HG02763 (cell line): ENCODE data around the gene PACRG.
"Not testable (repeated sequence)": the region's sequence is repeated elsewhere in the genome, so short reads cannot be mapped to it uniquely, and the experiment has no call there.

ENCODE experiments used
- ATAC-seq: cut with Tn5 transposase; IDR thresholded peaks from one replicate; pipeline ENCODE4 v1.9.1; 2021; ENCODE audit warnings: mild to moderate bottlenecking, moderate library complexity; ENCODE audit not compliant: unreplicated experiment

Gene PACRG

DNA sequence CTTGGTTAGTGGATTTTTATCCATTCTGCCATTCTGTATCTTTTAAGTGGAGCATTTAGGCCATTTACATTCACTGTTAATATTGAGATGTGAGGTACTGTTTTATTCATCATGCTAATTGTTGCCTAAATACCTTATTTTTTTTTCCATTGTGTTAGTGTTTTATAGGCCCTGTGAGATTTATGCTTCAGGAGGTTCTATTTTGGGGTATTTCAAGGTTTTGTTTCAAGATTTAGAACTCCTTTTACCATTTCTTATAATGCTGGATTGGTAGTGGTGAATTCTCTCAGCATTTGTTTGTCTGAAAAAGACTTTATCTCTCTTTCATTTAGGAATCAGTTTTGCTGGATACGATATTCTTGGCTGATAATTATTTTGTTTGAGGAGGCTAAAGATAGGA, 255.5 kb downstream of the PACRG start:
- not testable (repeated sequence) for ATAC-seq

DNA sequence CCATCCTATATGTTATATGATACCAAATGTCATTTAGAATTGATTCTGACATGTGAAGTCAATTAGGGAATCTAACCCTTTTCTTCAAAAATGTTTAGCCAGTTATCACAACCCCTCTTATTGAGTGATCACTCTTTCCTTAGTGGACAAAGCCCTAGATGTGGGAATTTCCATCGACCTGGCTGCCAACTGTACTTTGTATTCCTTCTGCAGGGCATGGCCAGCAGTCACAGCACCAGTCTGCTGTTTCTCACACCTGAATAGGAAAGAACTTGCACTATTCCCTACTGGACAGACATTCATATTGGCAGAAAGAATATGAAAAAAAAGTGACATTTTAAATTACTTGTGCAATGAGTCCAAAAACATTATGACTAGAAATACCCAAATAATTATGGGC, 271.0 kb downstream of the PACRG start:
- ATAC-seq: no peak

DNA sequence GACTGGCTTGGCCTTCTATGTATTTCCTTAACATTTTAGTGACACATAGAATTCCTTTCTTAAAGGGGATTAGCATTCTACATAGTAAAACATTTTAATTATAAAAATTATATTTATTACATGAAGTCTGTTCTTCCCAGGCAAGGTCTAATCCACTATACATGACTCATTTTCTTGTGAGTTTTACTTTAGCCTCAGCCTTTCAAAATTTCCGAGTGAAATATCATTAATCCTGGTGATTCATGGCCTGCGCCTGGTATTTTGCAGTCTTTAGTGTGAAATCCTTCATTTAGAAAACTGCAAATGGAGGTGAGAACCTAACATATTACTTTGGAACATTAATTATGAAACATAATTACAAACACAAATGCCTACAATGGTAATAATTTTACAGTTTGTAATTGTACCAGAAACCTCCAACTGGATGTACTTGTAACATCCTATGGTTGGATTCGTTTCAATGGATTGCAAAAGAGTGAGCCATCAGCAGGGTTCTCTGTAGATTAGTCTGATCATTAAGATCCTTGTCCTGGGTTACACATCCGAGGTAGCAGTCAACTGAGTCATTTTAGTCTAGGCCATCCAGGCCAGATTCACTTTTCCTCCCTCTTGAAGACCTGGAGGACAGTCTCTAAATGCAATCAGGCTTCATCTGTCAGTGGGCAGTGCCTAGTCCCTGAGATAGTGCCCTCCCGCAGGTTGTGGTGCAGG, 272.0 kb downstream of the PACRG start:
- no peak for ATAC-seq

DNA sequence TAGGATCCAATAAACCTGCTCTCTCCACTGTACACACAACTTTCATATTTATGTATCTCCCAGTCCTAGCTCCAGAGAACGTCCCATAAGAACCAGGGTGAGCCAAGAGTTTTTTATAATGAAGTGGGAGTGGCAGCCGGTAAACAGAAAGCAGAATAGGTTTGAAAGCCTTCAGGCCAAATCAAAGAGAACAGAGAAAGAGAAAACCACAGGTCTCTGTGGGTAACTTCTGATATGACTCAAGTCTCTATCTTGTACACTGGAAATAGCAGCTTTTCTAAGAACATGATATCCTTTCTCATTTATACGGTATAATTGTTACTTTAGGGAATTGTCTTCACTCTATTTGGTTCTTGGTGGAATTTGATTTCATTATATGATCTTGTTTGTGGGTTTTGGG, 273.6 kb downstream of the PACRG start:
- peak; percentile 95 for ATAC-seq

DNA sequence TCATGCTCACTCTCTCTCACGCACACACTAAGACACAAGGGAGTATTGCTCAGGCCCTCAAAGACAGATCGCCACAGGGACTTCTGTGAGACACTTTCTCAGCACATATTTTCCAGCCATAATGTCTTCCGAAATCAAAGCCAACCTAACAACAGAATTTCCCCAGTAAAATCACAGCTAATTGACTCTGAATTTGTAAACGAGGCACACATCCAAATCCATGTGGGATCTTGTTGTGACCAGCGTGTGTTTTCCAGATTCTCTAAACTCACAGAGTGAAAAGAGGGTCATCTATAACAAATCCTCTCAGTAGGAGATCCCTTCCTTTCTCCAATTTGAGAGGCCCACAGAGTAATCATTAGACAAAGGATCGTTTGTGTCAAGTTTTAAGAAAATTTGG, 280.4 kb downstream of the PACRG start:
- no peak for ATAC-seq

DNA sequence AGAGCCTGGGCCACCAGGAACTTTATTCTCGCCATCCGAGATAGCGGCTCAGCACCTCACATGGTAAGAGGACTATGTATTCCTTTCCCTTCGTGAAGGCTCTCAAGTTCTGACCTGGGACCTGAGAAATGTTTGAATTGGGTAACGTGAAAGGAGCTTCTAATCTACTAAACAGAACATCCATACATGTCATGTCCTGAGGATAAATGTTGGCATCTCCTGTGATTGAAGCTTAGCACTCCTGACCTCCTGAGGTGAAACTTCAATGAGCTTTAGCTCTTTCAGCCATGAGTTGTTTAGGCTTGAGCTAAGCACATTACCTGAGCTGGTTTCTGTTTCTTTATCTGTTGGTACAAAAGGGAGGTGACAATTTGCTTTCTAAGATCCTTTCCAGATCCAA, 280.9 kb downstream of the PACRG start:
- ATAC-seq: no peak

DNA sequence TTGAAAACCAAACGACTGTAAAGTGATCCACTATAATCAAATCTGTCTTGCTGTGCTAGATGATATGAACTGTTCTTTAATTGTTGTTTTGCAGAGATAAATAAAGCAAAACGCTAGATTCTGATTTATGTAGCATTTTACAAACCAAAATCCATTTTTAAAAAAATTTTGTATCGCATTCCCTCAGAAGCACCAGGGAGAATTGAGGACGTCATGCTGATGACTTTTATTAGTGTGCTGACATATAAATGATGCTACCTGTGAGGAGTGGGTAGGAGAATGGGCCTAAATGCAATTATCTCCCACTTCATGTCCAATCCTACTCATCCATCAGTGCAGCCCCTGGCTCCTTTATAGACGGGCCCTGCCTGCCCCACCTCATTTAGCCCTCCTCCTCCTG, 282.4 kb downstream of the PACRG start:
- no peak for ATAC-seq

DNA sequence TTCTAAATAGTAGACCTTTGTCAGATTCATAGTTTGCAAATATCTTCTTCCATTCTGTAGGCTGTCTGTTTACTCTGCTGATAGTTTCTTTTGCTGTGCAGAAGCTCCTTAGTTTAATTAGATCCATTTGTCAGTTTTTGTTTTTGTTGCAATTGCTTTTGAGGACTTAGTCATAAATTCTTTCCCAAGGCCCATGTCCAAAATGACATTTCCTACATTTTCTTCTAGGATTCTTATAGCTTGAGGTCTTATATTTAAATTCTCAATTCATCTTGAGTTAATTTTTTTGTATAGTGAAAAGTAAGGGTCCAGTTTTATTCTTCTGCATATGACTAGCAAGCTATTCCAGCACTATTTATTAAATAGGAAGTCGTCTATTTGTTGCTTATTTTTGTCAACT, 287.0 kb downstream of the PACRG start:
- ATAC-seq: no peak

DNA sequence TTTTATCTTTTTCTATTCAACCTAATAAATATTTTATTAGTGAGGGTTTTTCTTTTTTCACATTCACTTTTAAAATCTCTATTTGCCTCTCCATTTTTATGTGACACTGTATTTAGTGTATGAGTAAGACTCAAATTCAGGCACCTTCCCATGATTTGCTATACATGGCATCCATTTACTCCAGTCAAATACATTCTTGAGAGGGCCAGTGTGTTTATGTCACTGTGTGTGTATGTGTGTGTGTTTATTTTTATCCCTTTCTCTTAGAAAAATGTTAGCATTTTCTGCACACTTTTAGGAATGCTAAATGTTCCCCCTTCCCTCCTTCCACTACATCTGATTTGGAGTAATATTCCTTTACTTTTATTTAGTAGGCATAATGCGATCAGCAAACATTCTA, 290.0 kb downstream of the PACRG start:
- no peak for ATAC-seq

DNA sequence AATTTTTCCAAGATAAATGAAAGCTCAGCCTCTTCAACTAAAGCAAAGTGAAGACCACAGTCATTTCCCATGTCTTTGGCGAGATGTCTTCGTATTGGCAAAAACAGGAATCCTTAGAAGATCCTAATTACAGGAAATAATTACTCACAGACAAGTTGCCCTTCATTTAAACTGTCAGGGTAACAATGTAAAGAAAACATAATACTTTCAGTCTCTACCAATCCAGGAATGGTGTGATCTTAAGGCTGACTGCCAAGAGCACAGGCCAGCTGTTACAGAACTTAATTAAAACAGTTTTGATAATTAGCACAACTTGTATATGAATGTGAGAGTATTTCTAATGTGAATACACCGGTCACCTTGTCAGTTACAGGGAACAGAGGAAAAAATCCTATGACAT, 292.2 kb downstream of the PACRG start:
- no peak for ATAC-seq

DNA sequence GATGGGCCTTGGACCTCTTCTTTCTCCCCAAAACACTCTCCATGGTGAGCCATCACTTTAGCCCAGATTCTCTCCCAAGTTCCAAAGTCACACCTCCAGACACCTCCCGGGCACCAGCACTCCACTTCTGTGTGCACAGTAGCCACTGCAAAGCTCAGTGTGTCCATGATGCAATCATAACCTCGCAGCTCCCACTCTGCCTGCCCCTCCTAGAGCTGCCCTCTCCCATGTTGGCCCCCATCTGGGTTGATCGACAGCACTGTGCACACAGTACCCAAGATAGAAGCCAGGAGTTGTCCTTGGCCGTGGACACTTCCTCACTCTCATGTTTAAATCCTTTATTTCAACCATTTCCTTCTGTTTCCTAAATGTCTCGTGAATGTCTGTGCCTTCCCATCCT, 293.3 kb downstream of the PACRG start:
- ATAC-seq: no peak

DNA sequence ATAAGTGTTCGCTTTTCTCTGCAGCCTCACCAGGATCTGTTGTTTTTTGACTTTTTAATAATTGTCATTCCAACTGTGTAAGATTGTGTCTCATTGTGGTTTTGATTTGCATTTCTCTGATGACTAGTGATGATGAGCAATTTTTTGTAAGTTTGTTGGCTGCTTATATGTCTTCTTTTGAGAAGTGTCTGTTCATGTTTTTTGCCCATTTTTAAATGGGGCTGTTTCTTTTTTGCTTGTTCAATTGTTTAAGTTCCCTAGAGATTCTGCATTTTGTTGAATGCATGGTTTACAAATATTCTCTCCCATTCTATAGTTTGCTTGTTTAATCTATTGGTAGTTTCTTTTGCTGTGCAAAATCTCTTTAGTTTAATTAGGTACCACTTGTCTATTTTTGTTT, 295.9 kb downstream of the PACRG start:
- no peak for ATAC-seq

DNA sequence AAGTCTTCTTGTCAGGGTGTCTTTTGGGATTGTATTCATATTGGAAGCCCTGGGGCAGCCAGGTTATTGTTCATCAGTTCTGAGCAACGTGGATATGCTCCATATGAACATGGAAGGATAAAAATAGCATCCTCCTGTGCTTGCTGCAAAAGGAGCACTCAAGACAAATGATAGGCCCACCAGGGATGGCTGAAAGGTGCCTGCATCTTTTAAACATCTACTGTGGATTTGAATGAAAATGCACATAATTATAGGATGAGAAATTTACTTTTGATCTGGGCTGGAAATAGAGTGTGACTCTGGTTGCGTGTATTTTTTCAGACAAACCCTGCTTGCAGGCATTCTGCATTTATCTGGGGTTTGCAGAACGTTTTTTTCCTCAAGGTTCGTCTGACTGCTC, 299.1 kb downstream of the PACRG start:
- ATAC-seq: no peak

DNA sequence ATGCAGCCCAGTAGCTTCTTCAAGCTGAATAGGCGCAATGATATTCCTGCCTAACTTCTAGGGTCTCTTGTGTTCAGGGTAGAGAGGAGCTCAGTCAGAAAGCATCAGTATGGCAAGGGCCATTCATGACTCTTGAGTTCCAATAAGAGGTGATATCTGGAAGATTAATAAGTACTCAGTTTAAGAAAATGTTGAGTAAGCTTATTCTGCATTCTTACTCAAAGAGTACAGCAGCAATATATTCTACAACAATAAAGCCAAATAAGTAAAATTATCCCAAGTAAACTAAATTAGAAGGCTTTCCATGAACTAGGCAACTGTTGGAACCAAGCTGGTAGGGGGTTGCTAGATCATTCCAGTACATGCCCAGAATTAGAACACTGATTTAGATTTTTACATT, 303.2 kb downstream of the PACRG start:
- no peak for ATAC-seq

DNA sequence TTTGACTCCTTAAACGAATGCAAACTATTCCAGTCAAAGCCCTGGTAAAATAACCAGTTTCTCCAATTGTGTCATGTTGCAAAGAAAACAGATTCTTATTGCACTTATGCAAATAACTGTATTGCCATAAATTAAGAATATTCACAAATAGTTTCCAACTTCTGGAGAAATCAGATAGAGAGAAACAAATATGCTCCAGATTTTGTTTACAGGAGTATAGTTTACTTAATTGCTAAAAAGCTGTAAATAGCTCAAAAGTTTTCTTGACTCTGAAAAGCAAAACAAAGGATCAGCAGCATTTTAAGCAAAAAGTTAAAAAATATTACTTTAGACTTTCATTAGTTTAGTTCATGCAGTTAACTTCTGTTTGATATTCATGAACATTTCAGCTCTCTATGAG, 304.2 kb downstream of the PACRG start:
- no peak for ATAC-seq

DNA sequence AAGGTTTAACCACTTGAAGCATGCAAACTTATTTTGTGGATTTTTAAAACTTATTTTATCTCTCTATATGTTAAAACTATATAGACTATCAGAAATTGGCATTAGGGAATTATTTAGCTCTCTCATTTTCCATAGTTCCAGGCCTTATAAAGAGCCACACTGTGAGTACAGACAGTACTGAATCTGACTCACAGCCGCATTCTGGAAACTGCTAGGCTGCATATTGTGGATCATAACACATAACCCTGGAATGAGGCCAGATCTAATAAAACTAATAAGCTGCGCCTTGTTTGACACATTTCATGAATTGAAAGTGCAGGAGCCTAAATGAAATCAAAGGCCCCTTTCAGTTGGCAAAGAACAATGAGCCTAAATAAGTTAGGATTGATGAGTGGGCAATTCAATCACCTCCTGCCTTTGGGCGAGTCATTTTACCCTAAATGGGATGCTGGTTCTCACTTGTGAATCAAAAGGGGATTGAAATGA, 308.4 kb downstream of the PACRG start:
- no peak for ATAC-seq

DNA sequence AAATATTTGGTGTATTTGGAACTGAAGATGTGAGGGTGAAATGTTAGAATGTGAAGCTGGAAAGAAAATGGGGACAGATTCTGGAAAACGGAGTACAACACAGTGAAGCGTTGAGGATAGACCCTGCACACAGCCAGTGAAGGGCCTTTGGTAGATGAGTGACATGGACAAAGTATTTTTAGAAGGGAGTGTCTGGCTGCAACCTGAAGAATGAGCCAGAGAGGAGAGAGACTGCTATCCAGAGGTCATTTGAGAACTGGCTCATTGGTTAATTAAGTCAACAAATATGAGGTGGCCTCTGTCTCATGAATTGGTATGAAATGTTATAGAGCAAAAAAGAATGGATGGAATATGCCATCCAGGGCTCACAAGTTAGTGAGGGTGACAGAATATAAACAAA, 310.5 kb downstream of the PACRG start:
- no peak for ATAC-seq

DNA sequence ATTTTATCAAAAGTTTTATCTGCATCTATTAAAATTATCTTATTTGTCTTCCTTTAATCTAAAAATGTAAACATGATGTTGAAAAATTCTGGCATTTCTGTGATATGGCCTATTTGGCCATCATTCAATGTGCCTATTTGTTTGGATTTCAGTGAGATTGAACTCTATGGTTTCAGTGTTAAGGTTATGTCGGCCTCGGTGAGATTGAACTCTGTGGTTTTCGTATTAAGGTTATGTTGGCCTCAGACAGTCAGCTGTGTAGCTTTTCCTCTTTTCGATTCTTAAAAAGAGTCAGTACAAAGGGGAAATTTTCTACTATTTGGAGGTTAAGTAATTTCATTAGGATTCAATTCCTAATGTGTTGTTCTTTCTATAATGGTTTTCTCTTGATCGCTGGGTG, 320.6 kb downstream of the PACRG start:
- ATAC-seq: no peak

DNA sequence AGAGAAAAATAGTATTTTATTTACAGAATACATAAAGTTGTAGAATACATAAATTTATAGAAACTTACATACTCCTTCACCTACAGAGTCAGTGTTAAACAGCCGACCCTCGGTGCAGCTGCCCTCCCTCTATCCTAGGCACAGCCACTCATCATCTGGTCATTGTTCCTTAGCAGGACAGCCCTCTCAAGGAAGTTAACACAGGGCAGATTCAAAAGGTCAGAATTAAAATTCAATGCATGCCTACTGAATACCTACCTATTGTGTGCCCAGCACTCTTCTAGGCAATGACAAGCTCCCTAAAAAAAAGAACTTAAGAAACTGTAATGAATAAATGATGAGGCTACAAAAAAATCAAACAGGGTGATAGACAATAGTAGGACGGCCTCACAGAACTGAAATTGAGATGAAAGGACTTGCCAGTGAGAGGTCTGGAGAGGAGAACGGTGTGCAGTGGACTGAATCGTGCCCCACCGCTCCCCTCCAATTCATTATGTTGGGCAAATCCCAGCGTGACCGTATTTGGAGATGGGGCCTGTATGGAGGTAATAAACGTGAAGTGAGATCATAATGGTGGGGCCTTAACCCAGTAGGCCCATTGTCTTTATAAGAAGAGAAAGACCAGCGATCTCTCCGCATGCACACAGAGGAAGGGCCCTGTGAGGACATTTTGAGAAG, 326.0 kb downstream of the PACRG start:
- ATAC-seq: no peak

DNA sequence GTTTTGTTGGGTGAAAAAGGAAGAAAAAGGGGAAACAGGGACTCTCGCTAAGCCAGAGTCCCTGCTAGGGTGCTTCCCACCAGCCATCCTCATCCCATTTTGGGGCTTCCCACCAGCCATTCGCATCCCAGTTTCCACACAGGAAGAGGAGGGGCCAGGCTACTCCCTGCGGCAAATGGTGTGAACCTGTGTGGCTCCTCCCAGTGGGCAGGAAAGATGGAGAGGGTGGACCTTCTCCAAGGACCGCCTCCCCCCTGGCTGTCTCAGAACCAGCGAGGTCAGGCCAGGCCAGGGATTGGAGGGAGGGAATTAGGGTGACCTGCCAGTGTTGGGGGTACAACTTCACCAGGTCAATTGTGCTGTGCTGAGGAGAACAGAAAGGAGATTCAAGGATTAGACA, 326.9 kb downstream of the PACRG start:
- no peak for ATAC-seq

DNA sequence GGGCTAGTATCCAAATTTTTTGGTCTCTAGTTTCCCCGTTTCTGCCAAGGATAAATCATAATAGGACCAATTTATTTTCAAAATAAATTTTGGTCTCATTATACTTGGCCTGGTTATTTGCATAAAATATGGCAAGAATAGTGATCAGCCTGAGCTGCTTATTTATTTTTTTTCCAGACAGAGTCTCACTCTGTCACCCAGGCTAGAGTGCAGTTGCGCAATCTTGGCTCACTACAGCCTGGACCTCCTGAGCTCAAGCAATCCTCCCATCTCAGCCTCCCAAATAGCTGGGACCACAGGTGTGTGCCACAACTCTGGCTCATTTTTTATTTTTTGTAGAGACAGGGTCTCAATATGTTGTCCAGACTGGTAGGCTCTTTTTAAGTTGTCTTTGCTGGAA, 329.5 kb downstream of the PACRG start:
- no peak for ATAC-seq

DNA sequence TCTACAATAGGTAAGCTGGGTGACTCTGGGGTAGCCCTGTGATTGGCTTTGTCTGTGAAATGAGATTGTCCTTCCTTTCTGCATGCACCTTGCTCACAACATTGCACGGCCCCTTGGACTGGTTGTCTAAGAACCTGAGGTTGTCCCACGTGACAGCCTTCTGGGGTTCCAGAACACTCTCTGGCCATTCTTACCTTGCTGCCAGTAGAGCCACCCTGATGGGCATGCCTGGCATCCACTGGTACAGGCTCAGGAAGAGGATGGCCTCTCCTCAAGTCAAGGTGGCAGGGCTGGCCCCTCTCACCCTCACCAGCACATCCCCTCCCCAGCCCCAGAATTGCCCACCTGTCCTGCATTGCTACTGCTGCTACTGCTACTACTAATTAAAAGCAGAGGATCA, 335.0 kb downstream of the PACRG start:
- no peak for ATAC-seq

DNA sequence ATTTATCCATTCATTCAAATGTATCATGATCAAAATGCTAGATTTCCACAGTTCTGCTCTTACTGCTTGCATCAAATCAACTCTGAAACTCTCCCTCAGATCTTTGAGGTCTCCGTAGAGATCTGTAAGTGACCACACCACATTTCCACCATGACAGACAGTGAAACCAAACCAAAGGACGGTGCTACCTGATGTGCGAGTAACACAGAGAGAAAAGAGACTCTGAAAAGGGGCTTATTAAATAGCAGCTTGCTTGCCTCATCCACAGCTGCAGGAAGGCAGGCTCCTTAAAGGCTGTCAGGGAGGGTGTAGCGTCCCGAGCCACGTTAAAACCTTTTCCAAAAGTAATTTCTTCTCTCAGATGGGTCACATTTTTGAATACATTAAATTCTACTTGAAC, 335.8 kb downstream of the PACRG start:
- no peak for ATAC-seq
